Medulla oblongata (tissue), 1 donor: Measurements from ENCODE around the gene CFAP91.
"Not testable (repeated sequence)": the region's sequence is repeated elsewhere in the genome, so short reads cannot be mapped to it uniquely, and the experiment has no call there.

Experiments
- DNase-seq: peaks from one replicate; pipeline ENCODE4 v3.0.0-alpha.2; 2015; ENCODE audit errors: extremely low spot score

CFAP91 gene

GRCh38 chr3:119677641-119677934 lies 25.2 kb upstream of the CFAP91 start:
- DNase-seq, result no peak

- DNase-seq, result not testable (repeated sequence)
These were observed 24.6 kb upstream of the CFAP91 start for GRCh38 chr3:119678209-119678608.

GRCh38 chr3:119679874-119680273 lies 22.9 kb upstream of the CFAP91 start:
- DNase-seq, result no peak

- no peak for DNase-seq
These were observed 21.5 kb upstream of the CFAP91 start for GRCh38 chr3:119681279-119681678.

- DNase-seq, result no peak
These were observed 19.4 kb upstream of the CFAP91 start for GRCh38 chr3:119683421-119683820.

GRCh38 chr3:119690043-119690656 lies 12.7 kb upstream of the CFAP91 start:
- DNase-seq, result no peak

- no peak for DNase-seq
These were observed 7.3 kb upstream of the CFAP91 start for GRCh38 chr3:119695480-119695879.

GRCh38 chr3:119697394-119697793 lies 5.4 kb upstream of the CFAP91 start:
- DNase-seq, result no peak

GRCh38 chr3:119700269-119700919 lies 2.4 kb upstream of the CFAP91 start:
- DNase-seq, result peak; percentile 31

GRCh38 chr3:119700920-119701734 lies 1.7 kb upstream of the CFAP91 start:
- DNase-seq, result no peak

GRCh38 chr3:119703820-119704531 lies 1.2 kb downstream of the CFAP91 start:
- DNase-seq, result no peak

GRCh38 chr3:119715105-119715504 lies 12.3 kb downstream of the CFAP91 start:
- no peak for DNase-seq

GRCh38 chr3:119716998-119717397 lies 14.2 kb downstream of the CFAP91 start:
- no peak for DNase-seq

- DNase-seq, result no peak
These were observed 14.7 kb downstream of the CFAP91 start for GRCh38 chr3:119717520-119717919.

GRCh38 chr3:119723022-119723421 lies 20.2 kb downstream of the CFAP91 start:
- DNase-seq, result no peak

GRCh38 chr3:119726909-119727308 lies 24.1 kb downstream of the CFAP91 start:
- DNase-seq, result no peak

- no peak for DNase-seq
These were observed 27.2 kb downstream of the CFAP91 start for GRCh38 chr3:119729996-119730395.

GRCh38 chr3:119731560-119732343 lies 28.9 kb downstream of the CFAP91 start:
- no peak for DNase-seq

GRCh38 chr3:119733812-119734211 lies 31.0 kb downstream of the CFAP91 start:
- no peak for DNase-seq

GRCh38 chr3:119738741-119739140 lies 35.9 kb downstream of the CFAP91 start:
- DNase-seq, result no peak
